GM23338 (cell line): ENCODE results near the gene NDOR1.

Experiments
- CREB1 ChIP-seq: fragments of 250-450 bp; sonication (Bioruptor Pico); IDR thresholded peaks from 2 replicates; pipeline ENCODE4 v1.5.0; 2020; ENCODE audit warnings: low read depth, mild to moderate bottlenecking, moderate library complexity
- CTCF ChIP-seq, 2 experiments: fragments of 200-600 bp in 1 of 2; sonication (generic) in 1 of 2; conservative IDR thresholded peaks; 2 replicates each; pipeline versions ENCODE4 v1.5.1 to v1.6.1; 2016 to 2017; ENCODE audit warnings: antibody characterized with exemption in 2 of 2, low read depth in 2 of 2, mild to moderate bottlenecking in 2 of 2, moderate library complexity in 1 of 2
- EZH2 ChIP-seq: fragments of 200-600 bp; sonication (generic); IDR thresholded peaks from one replicate; pipeline ENCODE4 v1.8.0; 2017; ENCODE audit warnings: antibody characterized with exemption, mild to moderate bottlenecking, low read depth; ENCODE audit not compliant: unreplicated experiment
- EZH2phosphoT487 ChIP-seq: fragments of 200-600 bp; sonication (generic); IDR thresholded peaks from one replicate; pipeline ENCODE4 v1.8.1; 2018; ENCODE audit warnings: antibody characterized with exemption; ENCODE audit not compliant: unreplicated experiment
- JUNB ChIP-seq: IDR thresholded peaks from one replicate; pipeline ENCODE4 v1.6.1; 2016; ENCODE audit warnings: antibody characterized with exemption; ENCODE audit not compliant: unreplicated experiment
- POLR2AphosphoS5 ChIP-seq: IDR thresholded peaks from 2 replicates; pipeline ENCODE4 v1.6.1; 2016; ENCODE audit warnings: antibody characterized with exemption, low read depth
- REST ChIP-seq: IDR thresholded peaks from one replicate; pipeline ENCODE4 v1.6.1; 2018; ENCODE audit warnings: antibody characterized with exemption; ENCODE audit not compliant: unreplicated experiment
- STAT1 ChIP-seq: IDR thresholded peaks from one replicate; pipeline ENCODE4 v1.6.1; 2016; ENCODE audit warnings: antibody characterized with exemption; ENCODE audit not compliant: unreplicated experiment

GRCh38 chr9:137262909-137263285, 57.4 kb downstream of the NDOR1 start:
- TF ChIP-seq POLR2AphosphoS5: no peak
- no peak for TF ChIP-seq CTCF (conservative IDR thresholded peaks at IDR 0.05; ENCODE audit: low read depth in 2 of 2)
- TF ChIP-seq EZH2: no peak
- TF ChIP-seq CREB1: no peak
- no peak for TF ChIP-seq REST
- TF ChIP-seq JUNB: no peak
- TF ChIP-seq EZH2phosphoT487: no peak
- TF ChIP-seq STAT1: no peak
